RKO (cell line): ENCODE measurements around the gene LSM11.
"Not testable (repeated sequence)": the region's sequence is repeated elsewhere in the genome, so short reads cannot be mapped to it uniquely, and the experiment has no call there.

Source experiments
- DNase-seq: peaks from one replicate; pipeline ENCODE4 v3.0.0-alpha.2; 2016; ENCODE audit warnings: low spot score

LSM11 gene

DNA sequence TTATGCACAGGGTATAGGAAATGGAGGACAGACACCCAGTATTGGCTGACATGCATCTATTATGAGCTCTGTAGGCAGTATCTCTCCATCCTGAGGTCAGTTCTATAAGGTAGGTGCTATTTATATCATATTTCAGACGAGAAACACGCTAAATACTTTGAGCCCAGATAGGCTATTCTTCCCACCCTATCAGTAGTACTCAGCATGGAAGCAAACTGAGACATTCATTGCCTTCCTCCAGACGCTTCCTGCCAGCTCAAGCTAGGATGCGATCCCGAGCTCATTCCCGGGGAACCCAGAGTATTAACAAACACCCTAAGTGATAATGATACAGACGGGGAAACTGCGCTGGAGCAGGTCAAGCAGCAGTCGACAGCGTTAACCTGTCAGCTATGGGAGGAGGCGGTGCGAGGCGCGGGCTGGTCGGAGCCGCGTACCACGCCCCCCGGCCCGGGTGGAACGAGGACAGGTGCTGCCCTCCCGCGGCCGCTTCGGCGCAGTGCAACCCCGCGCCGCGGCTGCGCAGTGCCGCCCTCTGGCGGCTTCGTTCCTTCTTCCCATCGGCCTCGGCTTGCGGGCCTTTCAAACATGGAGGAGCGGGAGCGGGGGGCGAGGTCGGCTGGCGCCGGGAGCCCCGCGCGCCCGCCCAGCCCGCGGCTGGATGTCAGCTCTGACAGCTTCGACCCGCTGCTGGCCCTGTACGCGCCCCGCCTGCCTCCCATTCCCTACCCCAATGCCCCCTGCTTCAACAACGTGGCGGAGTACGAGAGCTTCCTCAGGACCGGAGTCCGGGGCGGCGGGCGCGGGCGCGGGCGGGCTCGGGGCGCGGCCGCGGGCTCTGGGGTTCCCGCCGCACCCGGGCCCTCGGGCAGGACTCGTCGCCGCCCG is at the start of gene LSM11:
TSS of gene LSM11 (plus strand) at position 550 of the 888 bp plus-strand sequence. CDS start at position 589, 39 bp downstream.
- peak; percentile 83 for DNase-seq

DNA sequence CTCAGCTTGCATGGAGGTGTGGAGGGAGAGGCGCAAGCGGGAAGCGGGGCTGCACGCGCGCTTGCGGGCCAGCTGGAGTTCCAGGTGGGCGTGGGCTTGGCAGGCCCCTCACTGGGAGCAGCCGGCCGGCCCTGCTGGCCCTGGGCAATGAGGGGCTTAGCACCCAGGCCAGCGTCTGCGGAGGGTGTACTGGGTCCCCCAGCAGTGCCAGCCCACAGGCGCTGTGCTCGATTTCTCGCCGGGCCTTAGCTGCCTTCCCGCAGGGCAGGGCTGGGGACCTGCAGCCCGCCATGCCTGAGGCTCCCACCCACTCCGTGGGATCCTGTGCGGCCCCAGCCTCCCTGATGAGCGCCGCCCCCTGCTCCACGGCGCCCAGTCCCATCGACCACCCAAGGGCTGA is 49.7 kb upstream of the LSM11 start:
- DNase-seq, result not testable (repeated sequence)

DNA sequence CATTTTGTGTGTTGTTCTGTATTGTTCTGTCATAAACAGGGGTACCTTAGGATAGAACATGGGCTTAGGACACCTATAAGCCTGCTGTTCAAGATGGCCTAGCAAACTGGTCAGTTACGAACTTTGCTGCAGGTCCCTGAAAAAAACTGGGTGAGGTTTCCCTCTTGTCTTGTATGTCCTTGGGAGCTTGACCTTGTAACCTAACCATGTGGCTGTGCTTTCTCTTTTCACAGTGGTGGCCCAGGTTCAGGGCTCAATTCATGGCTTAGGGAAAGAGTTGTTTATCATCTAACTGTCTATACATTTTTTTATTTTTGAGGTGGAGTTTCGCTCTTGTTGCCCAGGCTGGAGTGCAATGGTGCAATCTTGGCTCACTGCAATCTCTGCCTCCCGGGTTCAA is 47.4 kb upstream of the LSM11 start:
- DNase-seq, result not testable (repeated sequence)

DNA sequence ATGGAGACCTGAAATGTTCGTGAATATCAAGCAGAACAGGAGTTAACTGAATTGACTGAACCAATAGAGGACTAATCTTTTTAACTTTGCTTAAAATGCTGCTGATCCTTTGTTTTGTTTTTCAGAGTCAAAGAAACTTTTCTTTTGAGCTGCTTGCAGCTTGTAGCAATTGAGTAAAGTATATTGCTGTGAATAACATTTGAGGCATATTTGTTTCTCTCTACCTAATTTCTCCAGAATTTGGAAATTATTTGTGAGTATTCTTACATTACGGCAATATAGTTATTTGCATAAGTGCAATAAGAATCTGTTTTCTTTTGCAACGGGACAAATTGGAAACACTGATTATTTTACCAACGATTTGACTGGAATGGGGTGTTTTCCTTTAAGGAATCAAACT is 44.8 kb upstream of the LSM11 start:
- not testable (repeated sequence) for DNase-seq

DNA sequence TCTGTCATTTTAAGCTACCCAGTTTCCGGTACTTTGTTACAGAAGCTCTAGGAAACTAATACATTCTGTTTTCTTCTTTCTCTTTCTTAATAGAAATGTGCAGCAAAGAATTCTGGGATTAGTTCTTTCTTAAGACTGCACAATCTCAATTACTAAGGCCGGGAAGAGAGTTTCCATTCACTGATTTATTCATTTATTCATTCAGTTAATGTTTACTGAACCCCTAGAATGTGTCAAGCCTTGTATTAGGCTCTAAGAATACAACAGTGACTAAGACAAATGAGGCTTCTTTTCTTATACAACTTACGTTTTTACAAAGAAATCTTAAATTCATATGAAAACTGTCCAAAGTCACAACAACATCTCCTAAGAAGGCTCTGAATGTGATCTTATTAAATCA is 39.8 kb upstream of the LSM11 start:
- no peak for DNase-seq

DNA sequence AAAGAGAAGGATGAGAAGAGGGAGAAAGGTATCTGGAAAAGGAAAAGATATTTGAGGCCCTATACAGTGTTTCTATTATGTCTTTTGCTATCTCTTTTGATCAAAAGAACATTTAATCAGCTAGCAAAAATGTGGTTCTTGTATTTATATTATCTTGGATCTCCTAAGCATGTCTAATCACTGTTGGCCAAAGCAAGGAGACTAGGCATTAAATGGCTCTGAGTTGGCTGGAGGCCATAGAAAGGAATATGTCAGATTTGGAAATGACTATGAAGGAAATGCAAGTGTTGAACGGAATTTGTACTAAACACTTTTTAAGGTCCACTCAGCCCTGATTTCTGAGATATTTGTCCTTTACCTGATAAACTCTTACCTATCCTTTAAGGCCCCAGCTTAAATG is 34.6 kb upstream of the LSM11 start:
- no peak for DNase-seq

DNA sequence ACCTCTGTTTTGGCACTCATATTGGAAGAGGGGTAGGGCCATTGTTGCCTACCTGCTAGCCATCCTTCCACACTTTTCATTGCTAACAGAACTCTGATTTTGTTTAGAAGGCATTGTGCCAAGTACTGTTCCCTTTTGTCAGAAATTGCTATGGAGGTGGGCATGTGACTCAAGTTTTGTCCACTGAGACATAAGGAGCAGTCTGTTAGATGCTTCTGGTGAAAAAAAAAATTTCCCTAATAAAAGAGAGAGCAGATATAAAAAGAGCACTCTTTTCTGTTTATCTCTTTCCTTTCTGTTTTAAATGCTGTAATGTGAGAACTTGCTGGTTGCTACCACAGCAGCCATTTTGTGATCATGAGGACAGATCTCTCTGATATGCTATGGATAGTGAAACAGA is 34.2 kb upstream of the LSM11 start:
- DNase-seq, result no peak

DNA sequence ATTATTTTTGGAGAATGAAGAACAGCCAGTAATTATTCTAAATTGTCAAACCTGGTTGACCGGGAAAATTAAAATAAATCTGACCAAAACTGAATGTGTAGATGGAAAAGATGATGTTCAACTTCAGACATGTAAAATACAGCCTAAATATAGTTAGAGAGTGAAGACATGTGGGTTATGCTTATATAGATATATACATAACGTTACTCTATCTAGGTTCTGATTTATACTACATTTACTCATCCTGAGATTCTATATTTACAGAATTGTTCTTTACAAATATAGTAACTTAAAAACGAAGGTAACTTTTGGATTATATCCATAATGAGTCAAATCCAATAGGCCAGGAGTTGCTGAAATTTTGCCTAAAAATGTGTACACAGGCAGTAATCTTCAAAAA is 33.1 kb upstream of the LSM11 start:
- no peak for DNase-seq

DNA sequence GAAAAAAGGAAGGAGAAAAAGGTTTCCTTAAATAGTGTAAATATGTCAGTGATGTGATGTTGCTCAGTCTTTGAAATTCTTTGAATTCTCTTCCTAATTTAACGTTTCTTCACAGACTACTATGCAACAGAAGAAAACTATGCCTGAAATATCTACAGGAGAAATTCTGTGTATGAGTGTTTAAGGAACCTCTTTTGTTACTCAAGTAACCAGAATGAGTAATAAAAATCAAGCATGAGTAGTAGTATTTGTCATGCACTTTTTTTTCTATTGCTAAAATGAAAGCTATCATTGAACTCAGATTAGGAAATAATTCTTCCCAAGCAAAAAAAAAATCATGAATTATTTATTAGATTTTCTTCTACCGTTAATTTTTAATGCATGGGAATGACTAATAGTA is 32.6 kb upstream of the LSM11 start:
- peak; percentile 73 for DNase-seq

DNA sequence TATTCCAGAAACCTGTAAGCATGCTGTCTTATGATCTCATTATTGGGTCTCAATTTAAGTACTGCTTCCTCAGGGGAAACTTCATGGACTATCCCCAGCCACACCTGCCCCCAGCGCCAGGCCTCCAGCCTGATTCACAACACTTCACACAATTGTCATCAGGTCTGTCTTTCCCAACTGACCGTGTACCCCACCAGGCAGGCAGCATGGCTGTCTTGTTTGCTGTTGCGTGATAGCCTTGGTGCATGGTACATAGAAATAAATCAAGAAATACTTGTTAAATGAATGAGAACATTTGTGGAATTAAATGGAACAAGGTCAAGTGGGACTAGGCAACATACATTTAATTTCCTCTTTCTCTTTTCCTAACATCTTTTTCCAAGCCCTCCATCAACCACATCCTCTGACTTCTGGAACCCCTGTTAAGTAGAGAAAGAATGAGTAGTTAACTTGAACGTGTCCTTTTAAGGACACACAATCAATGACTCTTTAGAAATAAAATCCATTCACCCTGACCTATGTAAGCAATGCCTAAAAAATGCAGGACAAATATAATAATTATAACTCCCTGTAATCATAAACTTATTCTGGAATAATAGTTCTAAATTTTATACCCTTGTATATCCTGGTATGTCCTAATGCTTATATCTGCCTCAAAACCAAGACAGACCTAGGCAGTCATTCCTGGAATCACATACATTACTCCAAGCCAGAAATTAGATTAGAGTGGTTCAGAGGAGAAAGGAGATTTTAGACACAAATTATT is 29.5 kb upstream of the LSM11 start:
- DNase-seq, result no peak

DNA sequence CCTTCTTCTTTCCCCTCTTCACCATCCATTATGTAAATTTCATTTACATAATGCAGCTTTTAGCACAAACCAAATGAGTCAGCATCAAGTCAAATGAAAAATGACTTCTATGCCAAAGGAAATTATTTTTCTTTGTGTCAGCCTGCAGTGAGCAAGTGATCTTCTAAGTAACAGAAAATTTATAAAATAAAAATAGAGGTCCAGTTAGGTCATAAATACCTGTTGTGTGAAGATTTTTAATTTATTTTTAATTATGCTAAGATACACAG is 29.0 kb upstream of the LSM11 start:
- DNase-seq, result no peak

DNA sequence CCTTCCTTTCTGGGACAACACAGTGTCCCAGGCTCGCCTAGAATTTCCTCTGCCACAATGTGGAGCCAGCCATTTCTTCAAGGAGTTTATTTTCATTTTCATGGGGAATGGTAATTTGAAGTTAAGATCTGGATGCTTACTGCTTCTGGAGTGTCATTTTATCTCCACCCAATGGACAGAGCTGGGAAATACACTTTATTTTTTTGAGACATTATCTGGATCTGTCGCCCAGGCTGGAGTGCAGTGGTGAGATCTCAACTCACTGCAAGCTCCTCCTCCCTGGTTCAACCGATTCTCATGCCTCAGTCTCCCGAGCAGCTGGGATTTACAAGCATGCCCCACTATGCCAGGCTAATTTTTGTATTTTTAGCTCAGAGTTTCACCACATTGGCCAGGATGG is 25.0 kb upstream of the LSM11 start:
- peak; percentile 51 for DNase-seq

DNA sequence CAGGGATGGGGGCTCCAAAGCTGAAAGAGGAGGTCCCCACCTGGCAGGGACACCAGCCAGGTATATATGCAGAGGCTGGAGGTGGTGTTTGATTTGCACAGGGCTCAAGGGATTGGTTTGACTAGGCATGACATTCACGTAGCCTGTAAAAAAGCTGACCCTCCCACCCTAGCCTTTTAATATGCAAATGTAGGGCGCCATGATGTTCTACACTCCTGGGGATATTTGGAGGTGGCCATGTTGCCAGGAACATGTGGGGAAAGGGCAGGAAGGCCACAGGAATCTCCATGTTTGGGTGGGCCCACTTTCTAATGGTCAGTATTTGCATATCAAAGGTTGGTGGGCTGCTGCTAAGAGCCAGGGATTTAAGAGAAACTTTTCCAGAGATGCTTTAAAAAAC is 24.3 kb upstream of the LSM11 start:
- no peak for DNase-seq

DNA sequence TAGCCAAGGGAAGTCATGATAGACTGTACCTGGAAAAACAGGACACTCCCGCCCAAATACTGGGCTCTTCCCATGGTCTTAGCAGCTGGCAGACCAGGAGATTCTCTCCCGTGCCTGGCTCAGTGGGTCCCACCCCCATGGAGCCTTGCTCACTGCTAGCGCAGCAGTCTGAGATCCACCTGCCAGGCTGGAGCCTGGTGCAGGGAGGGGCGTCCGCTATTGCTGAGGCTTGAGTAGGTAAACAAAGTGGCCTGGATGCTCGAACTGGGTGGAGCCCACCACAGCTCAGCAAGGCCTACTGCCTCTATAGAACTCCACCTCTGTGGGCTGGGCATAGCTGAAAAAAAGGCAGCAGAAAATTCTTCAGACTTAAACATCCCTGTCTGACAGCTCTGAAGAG is 22.4 kb upstream of the LSM11 start:
- no peak for DNase-seq

DNA sequence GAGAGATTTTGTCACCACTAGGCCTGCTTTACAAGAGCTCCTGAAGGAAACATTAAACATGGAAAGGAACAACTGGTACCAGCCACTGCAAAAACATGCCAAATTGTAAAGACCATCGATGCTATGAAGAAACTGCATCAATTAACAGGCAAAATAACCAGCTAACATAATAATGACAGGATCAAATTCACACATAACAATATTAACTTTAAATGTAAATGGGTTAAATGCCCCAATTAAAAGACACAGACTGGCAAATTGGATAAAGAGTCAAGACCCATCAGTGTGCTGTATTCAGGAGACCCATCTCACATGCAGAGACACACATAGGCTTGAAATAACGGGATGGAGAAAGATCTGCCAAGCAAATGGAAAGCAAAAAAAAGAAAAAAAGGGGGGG is 20.6 kb upstream of the LSM11 start:
- not testable (repeated sequence) for DNase-seq

DNA sequence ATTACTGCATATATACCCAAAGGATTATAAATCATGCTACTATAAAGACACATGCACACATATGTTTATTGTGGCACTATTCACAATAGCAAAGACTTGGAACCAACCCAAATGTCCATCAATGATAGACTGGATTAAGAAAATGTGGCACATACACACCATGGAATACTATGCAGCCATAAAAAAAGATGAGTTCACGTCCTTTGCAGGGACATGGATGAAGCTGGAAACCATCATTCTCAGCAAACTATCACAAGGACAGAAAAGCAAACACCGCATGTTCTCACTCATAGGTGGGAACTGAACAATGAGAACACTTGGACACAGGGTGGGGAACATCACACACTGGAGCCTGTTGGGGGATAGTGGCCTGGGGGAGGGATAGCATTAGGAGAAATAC is 16.9 kb upstream of the LSM11 start:
- DNase-seq, result not testable (repeated sequence)

DNA sequence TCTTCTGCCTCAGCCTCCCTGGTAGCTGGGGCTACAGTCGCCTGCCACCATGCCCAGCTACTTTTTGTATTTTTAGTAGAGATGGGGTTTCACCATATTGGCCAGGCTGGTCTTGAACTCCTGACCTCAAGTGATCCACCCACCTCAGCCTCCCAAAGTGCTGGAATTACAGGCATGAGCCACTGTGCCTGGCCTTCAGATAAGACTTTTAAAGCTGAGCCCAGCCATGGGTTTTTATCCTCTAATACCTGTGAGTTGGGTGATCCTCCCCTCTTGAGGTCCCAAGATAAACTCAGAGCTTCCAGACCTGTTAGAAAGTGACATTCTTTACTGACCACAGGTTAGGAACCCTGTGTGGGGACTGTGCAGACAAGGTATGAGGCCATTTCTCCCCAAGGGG is 15.7 kb upstream of the LSM11 start:
- not testable (repeated sequence) for DNase-seq

DNA sequence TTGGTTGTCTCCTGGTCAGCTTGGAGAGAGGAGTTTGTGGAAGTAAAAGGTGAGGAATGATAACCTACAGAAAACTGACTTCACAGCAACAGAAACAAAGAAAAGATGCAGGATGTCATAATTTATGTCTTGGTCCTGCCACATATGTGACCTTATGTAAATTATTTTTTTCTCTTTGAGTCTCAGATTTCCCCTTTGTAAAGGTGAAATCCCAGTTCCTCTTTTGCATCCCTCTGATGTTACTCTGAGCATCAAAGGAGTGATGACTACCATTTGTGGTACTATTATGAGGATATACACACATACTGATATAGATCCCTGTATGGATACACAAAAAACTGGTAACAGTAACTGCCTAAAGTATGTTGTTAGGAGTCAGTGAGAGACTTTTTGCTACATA is 13.7 kb upstream of the LSM11 start:
- no peak for DNase-seq

DNA sequence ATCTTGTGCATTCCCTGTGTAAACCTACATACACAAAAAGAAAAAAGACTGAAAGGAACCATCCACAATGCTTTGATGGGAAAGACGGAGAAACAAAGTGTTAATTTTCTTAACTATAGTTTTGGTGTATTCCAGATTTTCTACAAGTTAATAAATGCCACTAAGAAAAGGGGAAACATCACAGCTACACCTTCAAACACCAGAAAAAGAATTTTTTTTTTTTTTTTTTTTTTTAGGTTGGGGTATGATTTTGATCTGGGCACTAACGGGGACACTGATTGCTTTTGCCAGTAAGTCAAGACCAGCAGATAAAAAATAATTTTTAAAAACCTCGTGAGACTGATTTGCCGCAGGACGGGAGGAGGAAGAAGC is 12.6 kb upstream of the LSM11 start:
- no peak for DNase-seq

DNA sequence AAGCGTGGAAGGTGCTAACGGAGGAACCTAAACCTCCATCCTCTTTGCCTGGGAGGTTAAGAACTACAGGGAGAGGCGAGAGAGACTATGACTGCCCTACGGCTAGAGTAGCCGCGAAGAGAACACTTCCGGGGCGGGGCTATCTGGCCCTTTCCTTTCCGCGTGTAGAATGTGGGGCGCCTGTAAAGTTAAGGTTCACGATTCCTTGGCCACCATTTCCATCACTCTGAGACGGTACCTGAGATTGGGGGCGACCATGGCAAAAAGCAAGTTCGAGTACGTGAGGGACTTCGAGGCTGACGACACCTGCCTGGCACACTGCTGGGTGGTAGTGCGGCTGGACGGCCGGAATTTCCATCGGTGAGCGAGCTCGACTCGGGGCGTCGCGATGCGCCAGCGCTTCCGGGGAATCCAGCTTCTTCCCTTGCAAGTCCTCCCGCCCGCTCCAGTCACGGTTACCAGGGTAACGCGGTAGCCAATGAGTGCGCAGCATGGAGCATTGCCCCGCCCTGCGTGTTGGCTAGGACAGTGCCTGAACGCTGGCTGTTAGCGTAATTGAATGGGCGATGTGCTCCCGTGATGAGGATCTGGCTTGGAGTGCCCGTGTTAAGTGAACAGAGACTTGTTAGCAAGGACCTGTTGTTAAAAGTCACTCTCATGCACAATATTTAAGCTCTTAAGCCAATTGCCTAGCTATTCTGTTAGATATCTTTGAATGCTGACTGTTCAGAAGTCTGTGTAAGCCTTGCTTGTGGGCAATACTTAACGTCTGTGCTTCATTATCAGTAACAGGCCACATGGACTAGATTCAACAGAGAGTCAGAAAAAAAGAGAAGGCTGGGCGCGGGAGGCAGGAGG is 12.0 kb upstream of the LSM11 start, which contains the start of gene THG1L:
TSS of gene THG1L (plus strand) at position 149 of the 858 bp plus-strand sequence. CDS start at position 170, 21 bp downstream.
- peak; percentile 97 for DNase-seq

DNA sequence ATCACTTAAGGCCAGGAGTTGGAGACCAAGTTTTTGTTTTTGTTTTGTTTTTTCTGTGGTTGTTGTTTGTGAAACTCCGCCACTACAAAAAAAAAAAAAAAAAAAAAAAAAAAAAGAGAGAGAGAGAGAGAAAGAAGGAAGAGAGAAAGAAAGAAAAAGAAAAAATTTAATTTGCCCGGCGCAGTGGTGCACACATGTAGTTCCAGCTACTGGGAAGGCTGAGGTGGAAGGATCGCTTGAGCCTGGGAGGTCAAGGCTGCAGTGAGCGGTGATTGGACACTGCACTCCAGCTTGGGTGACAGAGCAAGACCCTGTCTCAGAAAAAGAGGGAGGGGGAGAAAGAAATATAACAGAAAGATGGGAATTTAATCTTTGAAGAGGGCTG is 11.4 kb upstream of the LSM11 start:
- no peak for DNase-seq

DNA sequence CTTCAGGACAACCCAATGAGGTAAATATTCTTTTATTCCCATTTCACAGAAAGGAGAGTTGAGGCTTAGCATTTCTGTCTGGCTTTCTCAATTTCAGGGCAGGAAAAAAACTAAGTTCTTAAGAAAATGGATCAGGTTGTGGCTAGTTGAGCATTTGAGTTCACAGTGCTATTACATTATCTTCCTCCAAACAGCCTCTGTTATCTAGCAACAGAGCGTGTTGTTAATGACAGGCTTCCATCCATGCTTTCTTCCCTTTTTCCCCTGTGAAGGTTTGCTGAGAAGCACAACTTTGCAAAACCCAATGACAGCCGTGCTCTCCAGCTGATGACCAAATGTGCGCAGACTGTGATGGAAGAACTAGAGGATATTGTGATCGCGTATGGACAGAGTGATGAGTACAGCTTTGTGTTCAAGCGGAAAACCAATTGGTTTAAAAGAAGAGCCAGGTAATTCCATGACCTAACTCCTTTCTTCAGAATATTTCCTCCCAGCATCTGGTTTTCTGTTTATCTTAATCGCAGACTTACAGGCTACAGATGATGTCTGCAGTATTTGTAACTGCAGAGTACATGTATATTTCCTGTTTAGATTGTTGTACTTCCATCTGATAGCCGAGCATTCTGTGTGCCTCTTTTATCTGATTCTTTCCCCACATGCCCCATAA is 10.8 kb upstream of the LSM11 start:
- no peak for DNase-seq
